Peyer's patch (tissue), 4 donors: ENCODE data around the gene MRPL12. TPM values are rescaled to one million over a fixed set of nuclear protein-coding genes. Genes with fewer than 3 reads are reported as not detected.

Experiments
- DNase-seq, 3 donors: peaks; one replicate each; pipeline ENCODE4 v3.0.0-alpha.2; 2017 to 2019
- H3K27ac ChIP-seq, 4 donors: fragments of 200-600 bp; sonication (generic); one replicate each; pipeline ENCODE4 v1.5.1; 2016 to 2019
- H3K27me3 ChIP-seq, 2 donors: fragments of 200-600 bp; sonication (generic); one replicate each; pipeline ENCODE4 v1.5.1; 2019
- H3K36me3 ChIP-seq, 3 donors: fragments of 200-600 bp; sonication (generic); one replicate each; pipeline ENCODE4 v1.5.1; 2016 to 2019
- H3K4me1 ChIP-seq, 4 donors: fragments of 200-600 bp; sonication (generic); one replicate each; pipeline ENCODE4 v1.5.1; 2016 to 2019
- H3K4me3 ChIP-seq, 4 donors: fragments of 200-600 bp; sonication (generic); 1 replicate in 3 of 4; 2 replicates in 1 of 4; pipeline ENCODE4 v1.5.1; 2016 to 2019; ENCODE audit warnings: mild to moderate bottlenecking in 1 of 4
- H3K9me3 ChIP-seq, 4 donors: fragments of 200-600 bp; sonication (generic); one replicate each; pipeline ENCODE4 v1.5.1; 2016 to 2019; ENCODE audit warnings: mild to moderate bottlenecking in 1 of 4
- CTCF ChIP-seq, 6 experiments: fragments of 450-650 bp in 4 of 6; fragments of 200-600 bp in 2 of 6; sonication (generic) in 1 of 6; IDR thresholded peaks; one replicate each; pipeline ENCODE4 v1.5.1; 2017 to 2019; ENCODE audit warnings: antibody characterized with exemption in 6 of 6, mild to moderate bottlenecking in 3 of 6, moderate library complexity in 1 of 6
- POLR2A ChIP-seq, 2 donors: fragments of 450-650 bp; IDR thresholded peaks; one replicate each; pipeline ENCODE4 v1.5.1; 2017; ENCODE audit warnings: antibody characterized with exemption in 2 of 2, mild to moderate bottlenecking in 2 of 2, moderate library complexity in 2 of 2
- total RNA-seq, 4 donors: library from RNA; depleted of rRNA; stranded (reverse); fragments of >200 nt; gene quantifications; one replicate each; pipeline ENCODE4 v1.1.0, GENCODE V29; 2016

The MRPL12 gene
- total RNA-seq, 4 donors from 2014 or later, result 65.6 to 99.9 (median 76.4) TPM

- no peak for DNase-seq
- H3K9me3 ChIP-seq, result no peaks in the 10 kb centered on the region
- peaks cover 0 to 26% (median 20%) of the 10 kb centered on the region in 4 donors for H3K4me1 ChIP-seq
- H3K4me3 ChIP-seq, result no peak overlapping the region
- H3K27me3 ChIP-seq, result no peaks in the 10 kb centered on the region
- no peak overlapping the region for H3K27ac ChIP-seq
- H3K36me3 ChIP-seq, result peaks cover 0 to 61% (median 0%) of the 10 kb centered on the region in 3 donors
- TF ChIP-seq CTCF (IDR thresholded peaks at IDR 0.05), result no peak
- no peak for TF ChIP-seq POLR2A (IDR thresholded peaks at IDR 0.05)
Observed at GRCh38 chr17:81686614-81687013, 16.6 kb upstream of the MRPL12 start.

- peaks cover 0 to 74% (median 0%) of the 10 kb centered on the region in 3 donors for H3K36me3 ChIP-seq
Observed at GRCh38 chr17:81687770-81688541, 15.2 kb upstream of the MRPL12 start.

GRCh38 chr17:81688616-81689015 lies 14.6 kb upstream of the MRPL12 start:
- H3K27ac ChIP-seq, result no peak overlapping the region

More at GRCh38 chr17:81687770-81688541, 15.2 kb upstream of the MRPL12 start:
- no peaks in the 10 kb centered on the region for H3K27me3 ChIP-seq
- no peaks in the 10 kb centered on the region for H3K9me3 ChIP-seq
- no peak for TF ChIP-seq CTCF (IDR thresholded peaks at IDR 0.05)
- no peak for DNase-seq
- H3K4me3 ChIP-seq, result no peak overlapping the region
- H3K27ac ChIP-seq, result no peak overlapping the region
- H3K4me1 ChIP-seq, result peaks cover 0 to 19% (median 14%) of the 10 kb centered on the region in 4 donors

GRCh38 chr17:81690066-81690465 lies 13.1 kb upstream of the MRPL12 start:
- H3K36me3 ChIP-seq, result peaks cover 0 to 95% (median 0%) of the 10 kb centered on the region in 3 donors

More at GRCh38 chr17:81688616-81689015, 14.6 kb upstream of the MRPL12 start:
- TF ChIP-seq CTCF (IDR thresholded peaks at IDR 0.05) (no peak), POLR2A (IDR thresholded peaks at IDR 0.05) (no peak)
- H3K4me3 ChIP-seq, result no peak overlapping the region
- peaks cover 0 to 18% (median 14%) of the 10 kb centered on the region in 4 donors for H3K4me1 ChIP-seq
- H3K9me3 ChIP-seq, result no peaks in the 10 kb centered on the region
- peaks cover 0 to 81% (median 0%) of the 10 kb centered on the region in 3 donors for H3K36me3 ChIP-seq
- DNase-seq, result no peak
- no peaks in the 10 kb centered on the region for H3K27me3 ChIP-seq

GRCh38 chr17:81690549-81690948 lies 12.6 kb upstream of the MRPL12 start:
- Histone ChIP-seq H3K4me3 (no peak overlapping the region), H3K27me3 (no peaks in the 10 kb centered on the region), H3K36me3 (peaks cover 0 to 99% (median 0%) of the 10 kb centered on the region in 3 donors), H3K4me1 (peaks cover 0 to 5% (median 2%) of the 10 kb centered on the region in 4 donors), H3K9me3 (no peaks in the 10 kb centered on the region), H3K27ac (no peak overlapping the region)
- no peak for DNase-seq
- TF ChIP-seq CTCF (IDR thresholded peaks at IDR 0.05), result no peak
- no peak for TF ChIP-seq POLR2A (IDR thresholded peaks at IDR 0.05)

More at GRCh38 chr17:81690066-81690465, 13.1 kb upstream of the MRPL12 start:
- Histone ChIP-seq H3K4me1 (peaks cover 0 to 9% (median 7%) of the 10 kb centered on the region in 4 donors), H3K9me3 (no peaks in the 10 kb centered on the region), H3K4me3 (no peak overlapping the region), H3K27ac (no peak overlapping the region), H3K27me3 (no peaks in the 10 kb centered on the region)
- TF ChIP-seq CTCF (IDR thresholded peaks at IDR 0.05) (no peak), POLR2A (IDR thresholded peaks at IDR 0.05) (no peak)
- DNase-seq, result no peak
